Uterus (tissue), 2 donors: ENCODE results near the gene EPS8L1.

ENCODE experiments used
- POLR2A ChIP-seq, 2 donors: fragments of 450-650 bp; IDR thresholded peaks; one replicate each; pipeline ENCODE4 v1.6.1; 2016; ENCODE audit warnings: antibody characterized with exemption in 2 of 2, mild to moderate bottlenecking in 1 of 2, moderate library complexity in 1 of 2
- TF ChIP-seq, protein P1 (sequence below), 4 experiments: fragments of 200-600 bp in 2 of 4; fragments of 450-650 bp in 2 of 4; sonication (generic) in 2 of 4; IDR thresholded peaks; one replicate each; pipeline ENCODE4 v1.5.1; 2016 to 2019; ENCODE audit warnings: antibody characterized with exemption in 4 of 4, mild to moderate bottlenecking in 2 of 4, moderate library complexity in 1 of 4

DNA sequence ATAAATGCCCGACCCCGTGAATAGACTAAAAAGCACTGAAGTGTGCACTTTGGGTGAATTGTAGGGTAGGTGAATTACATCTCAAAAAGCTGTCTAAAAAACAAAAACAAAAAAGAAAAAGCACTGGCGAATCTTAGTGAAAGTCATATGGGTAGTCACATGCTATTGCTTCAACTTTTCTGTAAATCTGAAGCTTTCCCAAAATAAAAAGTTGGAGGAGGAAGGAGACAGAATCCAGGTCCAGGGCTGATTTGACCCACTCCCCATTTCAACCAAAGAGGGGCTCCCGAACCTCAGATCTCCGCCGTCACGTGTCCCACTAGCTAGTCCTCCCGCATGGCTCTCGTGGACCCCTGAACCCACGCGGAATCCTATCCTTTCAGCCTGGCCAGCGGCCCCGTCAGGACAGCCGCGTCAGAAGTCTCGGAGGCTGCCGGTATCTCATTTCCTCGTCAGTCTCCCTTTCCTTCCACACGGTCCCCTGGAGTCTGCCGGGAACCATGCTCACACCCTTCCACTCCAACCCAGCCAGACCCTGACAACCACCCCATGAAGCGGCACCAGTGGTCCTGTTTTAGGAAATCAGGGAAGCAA lies 35.7 kb downstream of the EPS8L1 start:
- TF ChIP-seq, protein P1, sequence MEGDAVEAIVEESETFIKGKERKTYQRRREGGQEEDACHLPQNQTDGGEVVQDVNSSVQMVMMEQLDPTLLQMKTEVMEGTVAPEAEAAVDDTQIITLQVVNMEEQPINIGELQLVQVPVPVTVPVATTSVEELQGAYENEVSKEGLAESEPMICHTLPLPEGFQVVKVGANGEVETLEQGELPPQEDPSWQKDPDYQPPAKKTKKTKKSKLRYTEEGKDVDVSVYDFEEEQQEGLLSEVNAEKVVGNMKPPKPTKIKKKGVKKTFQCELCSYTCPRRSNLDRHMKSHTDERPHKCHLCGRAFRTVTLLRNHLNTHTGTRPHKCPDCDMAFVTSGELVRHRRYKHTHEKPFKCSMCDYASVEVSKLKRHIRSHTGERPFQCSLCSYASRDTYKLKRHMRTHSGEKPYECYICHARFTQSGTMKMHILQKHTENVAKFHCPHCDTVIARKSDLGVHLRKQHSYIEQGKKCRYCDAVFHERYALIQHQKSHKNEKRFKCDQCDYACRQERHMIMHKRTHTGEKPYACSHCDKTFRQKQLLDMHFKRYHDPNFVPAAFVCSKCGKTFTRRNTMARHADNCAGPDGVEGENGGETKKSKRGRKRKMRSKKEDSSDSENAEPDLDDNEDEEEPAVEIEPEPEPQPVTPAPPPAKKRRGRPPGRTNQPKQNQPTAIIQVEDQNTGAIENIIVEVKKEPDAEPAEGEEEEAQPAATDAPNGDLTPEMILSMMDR (IDR thresholded peaks at IDR 0.05): no peak
- peak; percentile 26 to 38 for TF ChIP-seq POLR2A (IDR thresholded peaks at IDR 0.05)
